ENCODE measurements around the gene THTPA. TPM values are rescaled to one million over a fixed set of nuclear protein-coding genes. Genes with fewer than 3 reads are reported as not detected.

THTPA gene
- total and polyA plus RNA-seq, 2 experiments from 2014 or later = 31.3 to 58.6 TPM

GRCh38 chr14:23572524-23572828 is 16.4 kb downstream of the THTPA start:
- DNase-seq (ENCODE audit: low read depth in 1 of 2, low spot score in 1 of 2) = no peak
- no peak overlapping the region for H3K4me3 ChIP-seq
- no peaks in the 10 kb centered on the region for H3K36me3 ChIP-seq
- peaks cover 27% of the 10 kb centered on the region for H3K27me3 ChIP-seq
- H3K27ac ChIP-seq = no peak overlapping the region
- peaks cover 13% of the 10 kb centered on the region for H3K4me1 ChIP-seq (ENCODE audit: low read depth)
- no peaks in the 10 kb centered on the region for H3K9me3 ChIP-seq (ENCODE audit: low read depth)
- TF ChIP-seq, protein P1, sequence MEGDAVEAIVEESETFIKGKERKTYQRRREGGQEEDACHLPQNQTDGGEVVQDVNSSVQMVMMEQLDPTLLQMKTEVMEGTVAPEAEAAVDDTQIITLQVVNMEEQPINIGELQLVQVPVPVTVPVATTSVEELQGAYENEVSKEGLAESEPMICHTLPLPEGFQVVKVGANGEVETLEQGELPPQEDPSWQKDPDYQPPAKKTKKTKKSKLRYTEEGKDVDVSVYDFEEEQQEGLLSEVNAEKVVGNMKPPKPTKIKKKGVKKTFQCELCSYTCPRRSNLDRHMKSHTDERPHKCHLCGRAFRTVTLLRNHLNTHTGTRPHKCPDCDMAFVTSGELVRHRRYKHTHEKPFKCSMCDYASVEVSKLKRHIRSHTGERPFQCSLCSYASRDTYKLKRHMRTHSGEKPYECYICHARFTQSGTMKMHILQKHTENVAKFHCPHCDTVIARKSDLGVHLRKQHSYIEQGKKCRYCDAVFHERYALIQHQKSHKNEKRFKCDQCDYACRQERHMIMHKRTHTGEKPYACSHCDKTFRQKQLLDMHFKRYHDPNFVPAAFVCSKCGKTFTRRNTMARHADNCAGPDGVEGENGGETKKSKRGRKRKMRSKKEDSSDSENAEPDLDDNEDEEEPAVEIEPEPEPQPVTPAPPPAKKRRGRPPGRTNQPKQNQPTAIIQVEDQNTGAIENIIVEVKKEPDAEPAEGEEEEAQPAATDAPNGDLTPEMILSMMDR (IDR thresholded peaks at IDR 0.05; ENCODE audit: low read depth, low read length) = no peak

GRCh38 chr14:23572836-23573235 is 16.8 kb downstream of the THTPA start:
- no peak overlapping the region for H3K27ac ChIP-seq
- no peak for DNase-seq (ENCODE audit: low read depth in 1 of 2, low spot score in 1 of 2)

DNA sequence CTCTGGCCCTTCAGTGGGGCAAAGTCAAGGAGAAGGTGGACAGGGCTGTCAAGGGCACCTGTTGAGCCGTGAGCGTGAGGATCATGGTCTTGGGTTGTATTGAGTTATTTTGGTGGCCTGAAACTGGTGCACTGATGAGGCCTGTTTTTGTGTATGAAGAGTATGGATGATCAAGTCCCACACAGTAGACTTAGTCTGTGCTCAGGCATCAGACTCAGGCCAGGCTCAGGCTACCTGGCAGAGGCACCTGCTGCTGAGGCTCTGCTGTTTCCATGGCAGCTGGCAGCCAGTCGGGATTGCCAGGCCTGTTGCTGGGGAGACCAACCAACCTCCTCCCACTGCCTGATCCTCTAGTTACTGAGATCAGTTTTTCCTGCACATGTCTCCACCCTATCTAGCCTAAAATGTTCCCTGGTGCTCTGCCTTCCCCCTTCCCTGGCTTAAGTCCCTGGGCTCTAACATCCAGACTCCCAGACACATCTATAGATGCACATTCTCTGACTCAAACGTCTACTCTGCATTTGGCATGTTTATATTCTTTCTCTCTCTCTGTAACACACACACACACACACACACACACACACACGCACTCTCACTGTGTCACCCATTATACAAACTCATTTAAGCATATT is 17.4 kb downstream of the THTPA start:
- H3K27me3 ChIP-seq = peaks cover 38% of the 10 kb centered on the region
- no peak for DNase-seq (ENCODE audit: low read depth in 1 of 2, low spot score in 1 of 2)
- H3K9me3 ChIP-seq (ENCODE audit: low read depth) = no peaks in the 10 kb centered on the region
- H3K4me3 ChIP-seq = no peak overlapping the region
- H3K27ac ChIP-seq = no peak overlapping the region
- H3K4me1 ChIP-seq (ENCODE audit: low read depth) = peaks cover 6% of the 10 kb centered on the region
- H3K36me3 ChIP-seq = no peaks in the 10 kb centered on the region
- TF ChIP-seq, protein P1 (IDR thresholded peaks at IDR 0.05; ENCODE audit: low read depth, low read length) = no peak

More at GRCh38 chr14:23572836-23573235, 16.8 kb downstream of the THTPA start:
- H3K4me1 ChIP-seq (ENCODE audit: low read depth) = peaks cover 13% of the 10 kb centered on the region
- no peaks in the 10 kb centered on the region for H3K36me3 ChIP-seq
- H3K9me3 ChIP-seq (ENCODE audit: low read depth) = no peaks in the 10 kb centered on the region
- peaks cover 31% of the 10 kb centered on the region for H3K27me3 ChIP-seq
- H3K4me3 ChIP-seq = no peak overlapping the region
- TF ChIP-seq, protein P1 (IDR thresholded peaks at IDR 0.05; ENCODE audit: low read depth, low read length) = no peak

GRCh38 chr14:23577004-23577681 is 21.1 kb downstream of the THTPA start:
- peak overlapping the region; percentile 23 for H3K4me3 ChIP-seq
- peak; percentile 44 to 52 for DNase-seq (ENCODE audit: low read depth in 1 of 2, low spot score in 1 of 2)
- peaks cover 5% of the 10 kb centered on the region for H3K4me1 ChIP-seq (ENCODE audit: low read depth)
- H3K36me3 ChIP-seq = no peaks in the 10 kb centered on the region
- TF ChIP-seq, protein P1 (IDR thresholded peaks at IDR 0.05; ENCODE audit: low read depth, low read length) = no peak
- no peaks in the 10 kb centered on the region for H3K9me3 ChIP-seq (ENCODE audit: low read depth)
- H3K27ac ChIP-seq = no peak overlapping the region
- peaks cover 53% of the 10 kb centered on the region for H3K27me3 ChIP-seq

DNA sequence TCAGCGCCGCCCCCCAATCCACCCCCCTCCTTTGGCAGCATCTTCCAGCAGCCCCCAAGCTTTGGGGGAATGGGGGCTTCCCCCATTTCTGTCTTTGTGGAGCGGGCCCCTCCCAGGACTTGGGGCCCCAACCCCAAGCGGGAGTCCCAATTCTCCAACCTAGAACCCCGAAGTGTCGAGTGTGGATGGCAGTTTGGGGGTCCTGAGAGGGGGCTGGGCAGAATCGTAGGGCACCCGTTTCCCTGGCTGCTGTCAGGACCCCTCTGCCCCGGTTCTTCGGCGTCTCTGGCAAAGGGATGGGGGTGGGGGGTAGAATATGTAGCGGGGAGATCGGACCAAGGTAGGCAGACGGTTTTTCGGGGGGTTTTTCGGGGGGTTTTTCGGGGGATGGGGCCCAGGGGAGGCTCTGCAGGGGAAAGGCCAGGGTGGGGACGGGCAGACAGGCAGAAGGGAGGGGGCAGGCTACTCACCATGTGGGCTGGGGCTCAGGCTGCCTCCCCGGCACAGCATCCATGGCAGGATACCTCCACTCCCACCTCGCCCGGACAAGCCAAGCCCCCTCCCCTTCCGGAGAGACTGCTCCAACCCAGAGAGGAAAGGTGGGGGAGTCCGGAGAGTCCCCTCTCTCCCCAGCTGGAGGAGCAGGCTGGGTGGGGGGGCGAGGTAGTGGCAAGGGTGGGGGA is 21.8 kb downstream of the THTPA start:
- H3K4me3 ChIP-seq = peak overlapping the region; percentile 23
- no peaks in the 10 kb centered on the region for H3K9me3 ChIP-seq (ENCODE audit: low read depth)
- peaks cover 5% of the 10 kb centered on the region for H3K4me1 ChIP-seq (ENCODE audit: low read depth)
- no peaks in the 10 kb centered on the region for H3K36me3 ChIP-seq
- TF ChIP-seq, protein P1 (IDR thresholded peaks at IDR 0.05; ENCODE audit: low read depth, low read length) = no peak
- no peak for DNase-seq (ENCODE audit: low read depth in 1 of 2, low spot score in 1 of 2)
- H3K27me3 ChIP-seq = peaks cover 53% of the 10 kb centered on the region
- H3K27ac ChIP-seq = no peak overlapping the region
